Glutamatergic neuron (in vitro differentiated cells): Measurements from ENCODE around the gene ZNF3. TPM values are rescaled to one million over a fixed set of nuclear protein-coding genes. Genes with fewer than 3 reads are reported as not detected.
A peak's percentile ranks its signal among the peaks of the same experiment; 100 is the strongest.

Experiments
- DNase-seq: peaks from one replicate; pipeline ENCODE4 v3.0.0; 2022
- H3K27ac Mint-ChIP-seq: one replicate; pipeline ENCODE4 v1.8.0; 2020; ENCODE audit warnings: mild to moderate bottlenecking, mixed read lengths, inconsistent platforms; ENCODE audit not compliant: unreplicated experiment
- H3K27me3 Mint-ChIP-seq: one replicate; pipeline ENCODE4 v1.8.0; 2020; ENCODE audit warnings: mild to moderate bottlenecking, moderate library complexity, mixed read lengths, inconsistent platforms; ENCODE audit not compliant: unreplicated experiment
- H3K36me3 Mint-ChIP-seq: one replicate; pipeline ENCODE4 v1.8.0; 2020; ENCODE audit warnings: mild to moderate bottlenecking, mixed read lengths, inconsistent platforms; ENCODE audit not compliant: unreplicated experiment
- H3K4me1 Mint-ChIP-seq: one replicate; pipeline ENCODE4 v1.8.0; 2020; ENCODE audit warnings: mild to moderate bottlenecking, low read depth, mixed read lengths, inconsistent platforms; ENCODE audit not compliant: unreplicated experiment
- H3K4me3 Mint-ChIP-seq: one replicate; pipeline ENCODE4 v1.8.0; 2020; ENCODE audit warnings: mild to moderate bottlenecking, mixed read lengths, inconsistent platforms; ENCODE audit not compliant: unreplicated experiment
- H3K9me3 Mint-ChIP-seq: one replicate; pipeline ENCODE4 v1.8.0; 2020; ENCODE audit warnings: mild to moderate bottlenecking, moderate library complexity, mixed read lengths, inconsistent platforms; ENCODE audit not compliant: unreplicated experiment
- total RNA-seq: library from RNA; stranded (reverse); fragmentation: NEBNext Ultra II Directional; extraction: Animal tissue kit (Norgen Biotek cat#: 25700); gene quantifications from one replicate; pipeline ENCODE4 v1.2.1, GENCODE V29; 2021; ENCODE audit not compliant: unreplicated experiment
- TF ChIP-seq, protein P1 (sequence below): fragments of 200-600 bp; sonication (generic); IDR thresholded peaks from one replicate; pipeline ENCODE4 v1.5.0; 2021; ENCODE audit not compliant: partially characterized antibody, unreplicated experiment

ZNF3 gene
- total RNA-seq, 1 donor from 2014 or later: 87.9 TPM

DNA sequence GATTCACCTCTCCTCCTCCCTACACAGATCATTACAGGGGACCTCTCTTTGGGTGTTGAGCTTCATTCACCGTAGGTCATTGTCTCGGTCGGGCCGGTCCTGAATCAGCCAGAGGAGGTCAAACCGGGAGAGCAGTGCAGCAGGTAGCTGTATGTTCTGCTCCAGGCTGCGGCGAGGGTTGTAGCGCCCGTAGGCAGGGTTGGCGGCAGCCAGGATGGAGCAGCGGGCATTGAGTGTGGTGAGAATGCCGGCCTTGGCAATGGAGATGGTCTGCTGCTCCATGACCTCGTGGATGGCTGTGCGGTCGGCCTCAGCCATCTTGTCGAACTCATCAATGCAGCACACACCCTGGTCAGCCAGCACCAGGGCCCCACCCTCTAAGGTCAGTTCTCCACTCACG lies 14.2 kb upstream of the ZNF3 start:
- TF ChIP-seq, protein P1, sequence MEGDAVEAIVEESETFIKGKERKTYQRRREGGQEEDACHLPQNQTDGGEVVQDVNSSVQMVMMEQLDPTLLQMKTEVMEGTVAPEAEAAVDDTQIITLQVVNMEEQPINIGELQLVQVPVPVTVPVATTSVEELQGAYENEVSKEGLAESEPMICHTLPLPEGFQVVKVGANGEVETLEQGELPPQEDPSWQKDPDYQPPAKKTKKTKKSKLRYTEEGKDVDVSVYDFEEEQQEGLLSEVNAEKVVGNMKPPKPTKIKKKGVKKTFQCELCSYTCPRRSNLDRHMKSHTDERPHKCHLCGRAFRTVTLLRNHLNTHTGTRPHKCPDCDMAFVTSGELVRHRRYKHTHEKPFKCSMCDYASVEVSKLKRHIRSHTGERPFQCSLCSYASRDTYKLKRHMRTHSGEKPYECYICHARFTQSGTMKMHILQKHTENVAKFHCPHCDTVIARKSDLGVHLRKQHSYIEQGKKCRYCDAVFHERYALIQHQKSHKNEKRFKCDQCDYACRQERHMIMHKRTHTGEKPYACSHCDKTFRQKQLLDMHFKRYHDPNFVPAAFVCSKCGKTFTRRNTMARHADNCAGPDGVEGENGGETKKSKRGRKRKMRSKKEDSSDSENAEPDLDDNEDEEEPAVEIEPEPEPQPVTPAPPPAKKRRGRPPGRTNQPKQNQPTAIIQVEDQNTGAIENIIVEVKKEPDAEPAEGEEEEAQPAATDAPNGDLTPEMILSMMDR: no peak
- H3K36me3 Mint-ChIP-seq: peaks cover 23% of the 10 kb centered on the region
- DNase-seq: no peak
- no peak overlapping the region for H3K27ac Mint-ChIP-seq
- H3K4me3 Mint-ChIP-seq: peak overlapping the region; percentile 49
- H3K4me1 Mint-ChIP-seq: peaks cover 43% of the 10 kb centered on the region
- H3K27me3 Mint-ChIP-seq: peaks cover 20% of the 10 kb centered on the region
- H3K9me3 Mint-ChIP-seq: peaks cover 20% of the 10 kb centered on the region

DNA sequence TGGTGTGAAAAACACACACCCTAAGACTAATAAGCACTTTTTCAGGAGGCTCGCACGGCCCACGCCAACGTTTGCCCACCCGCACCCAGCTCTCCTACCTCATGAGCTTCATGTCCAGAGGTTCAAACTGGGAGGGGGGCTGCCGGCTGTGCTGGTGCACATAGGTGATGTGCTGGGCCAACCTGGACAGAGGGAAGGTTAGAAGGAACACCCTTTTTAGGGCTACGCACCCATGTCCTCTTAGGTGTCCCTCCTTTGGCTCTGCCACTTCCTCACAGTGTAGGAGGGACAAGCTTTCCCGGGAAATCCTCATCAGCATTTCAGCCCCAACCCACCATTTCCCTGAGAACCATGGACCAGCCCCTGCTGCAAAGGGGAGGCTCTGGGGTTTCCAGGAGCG lies 13.8 kb upstream of the ZNF3 start:
- peaks cover 43% of the 10 kb centered on the region for H3K4me1 Mint-ChIP-seq
- peak overlapping the region; percentile 28 for H3K27ac Mint-ChIP-seq
- DNase-seq: no peak
- peaks cover 19% of the 10 kb centered on the region for H3K27me3 Mint-ChIP-seq
- H3K4me3 Mint-ChIP-seq: peak overlapping the region; percentile 46
- H3K36me3 Mint-ChIP-seq: peaks cover 23% of the 10 kb centered on the region
- TF ChIP-seq, protein P1: no peak
- H3K9me3 Mint-ChIP-seq: peaks cover 20% of the 10 kb centered on the region

DNA sequence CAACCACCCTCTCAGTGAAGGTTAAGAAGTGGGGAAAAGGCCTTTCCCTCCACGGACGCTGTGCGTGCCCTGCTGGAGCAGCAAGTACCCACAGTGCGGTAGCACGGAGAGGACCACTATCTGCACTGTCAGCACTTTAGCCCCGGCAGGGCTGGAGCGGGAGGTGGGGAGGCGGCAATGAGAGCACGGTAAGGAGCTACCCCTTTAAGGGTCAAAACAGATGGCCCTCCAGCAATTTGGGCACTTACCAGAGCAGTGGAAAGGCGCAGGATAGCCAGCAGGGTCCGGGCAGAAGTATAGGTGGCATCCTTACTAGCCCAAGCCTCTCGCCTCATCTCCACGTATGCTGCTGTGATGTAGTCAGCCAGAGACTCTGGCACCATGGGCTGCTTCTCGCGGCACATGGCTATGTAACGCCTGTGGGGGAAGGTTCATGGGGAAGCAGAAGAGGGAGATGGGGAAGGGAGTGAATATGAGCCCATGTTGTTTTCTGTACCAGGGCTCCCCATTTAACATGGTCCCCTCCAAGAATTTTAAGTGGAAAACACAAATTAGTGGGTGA lies 12.5 kb upstream of the ZNF3 start:
- Mint-ChIP-seq H3K36me3 (peaks cover 12% of the 10 kb centered on the region), H3K27ac (peak overlapping the region; percentile 77), H3K4me1 (peaks cover 37% of the 10 kb centered on the region), H3K27me3 (peaks cover 8% of the 10 kb centered on the region), H3K9me3 (peaks cover 22% of the 10 kb centered on the region), H3K4me3 (peak overlapping the region; percentile 64)
- DNase-seq: no peak
- TF ChIP-seq, protein P1: no peak

GRCh38 chr7:100093498-100093897 lies 12.0 kb upstream of the ZNF3 start:
- Mint-ChIP-seq H3K27me3 (peaks cover 5% of the 10 kb centered on the region), H3K9me3 (peaks cover 20% of the 10 kb centered on the region), H3K4me3 (peak overlapping the region; percentile 64), H3K36me3 (peaks cover 7% of the 10 kb centered on the region), H3K4me1 (peaks cover 32% of the 10 kb centered on the region), H3K27ac (peak overlapping the region; percentile 77)
- TF ChIP-seq, protein P1: no peak
- DNase-seq: no peak

DNA sequence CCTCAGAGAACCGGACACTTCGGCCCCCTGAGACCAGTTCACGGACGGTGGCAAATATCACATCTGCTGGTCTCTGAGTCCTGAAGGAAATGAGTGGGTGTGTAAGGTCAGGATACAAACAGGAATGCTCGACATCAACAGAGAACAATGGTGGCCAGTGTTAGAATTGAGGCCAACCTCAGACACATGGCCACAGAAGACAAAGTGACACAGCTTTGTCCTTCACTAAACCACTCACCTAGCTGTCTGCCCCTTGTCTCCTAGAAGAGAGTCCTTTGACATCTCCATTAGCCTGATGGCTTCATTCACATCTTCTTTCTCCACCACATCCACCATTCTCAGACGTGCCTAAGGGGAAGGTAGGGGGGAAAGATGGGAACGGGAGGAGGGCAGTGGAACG lies 11.5 kb upstream of the ZNF3 start:
- Mint-ChIP-seq H3K4me3 (peak overlapping the region; percentile 25), H3K27me3 (peaks cover 6% of the 10 kb centered on the region), H3K4me1 (peaks cover 29% of the 10 kb centered on the region), H3K27ac (peak overlapping the region; percentile 77), H3K9me3 (peaks cover 19% of the 10 kb centered on the region), H3K36me3 (peaks cover 2% of the 10 kb centered on the region)
- no peak for DNase-seq
- TF ChIP-seq, protein P1: no peak
